HepG2 (cell line): ENCODE results near the gene ANKRD11.

ENCODE experiments used
- NR2F2 ChIP-seq: IDR thresholded peaks from 2 replicates; pipeline ENCODE4 v1.6.1; 2012; ENCODE audit warnings: low read depth, inconsistent platforms, borderline replicate concordance
- ZNF276 ChIP-seq: sonication (generic); formaldehyde crosslinking; IDR thresholded peaks from 2 replicates; pipeline ENCODE4 v1.4.0; 2020; ENCODE audit warnings: mild to moderate bottlenecking, low read depth, missing genetic modification reagents
- TF ChIP-seq, protein P1 (sequence below): sonication (generic); formaldehyde crosslinking; IDR thresholded peaks from 2 replicates; pipeline ENCODE4 v1.4.0; 2020; ENCODE audit warnings: missing genetic modification reagents, borderline replicate concordance
- TF ChIP-seq, protein P2 (sequence below): sonication (generic); formaldehyde crosslinking; IDR thresholded peaks from 2 replicates; pipeline ENCODE4 v1.9.0; 2021; ENCODE audit warnings: mild to moderate bottlenecking, missing genetic modification reagents

DNA sequence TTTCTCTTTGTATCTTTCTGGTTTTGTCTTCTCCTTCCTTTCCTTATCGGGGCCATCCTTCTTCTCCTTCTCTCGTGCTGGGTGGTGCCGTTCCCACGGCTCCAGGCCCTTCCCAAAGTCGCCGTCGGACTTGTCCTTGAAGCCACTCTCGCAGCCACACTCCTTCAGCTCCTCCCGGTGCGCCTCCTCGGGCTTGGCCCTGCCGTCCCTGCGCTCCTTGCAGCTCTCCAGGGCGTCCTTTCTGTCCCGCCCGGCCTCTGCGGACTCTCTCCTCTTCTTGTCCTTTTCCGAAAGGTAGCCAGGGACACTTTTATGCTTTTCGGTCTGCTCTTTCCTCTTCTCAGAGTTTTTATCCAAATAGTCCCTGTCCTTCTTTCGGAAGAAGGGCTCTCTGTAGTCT lies 206.9 kb downstream of the ANKRD11 start:
- TF ChIP-seq ZNF276 (no peak), NR2F2 (no peak)
- TF ChIP-seq, protein P1, sequence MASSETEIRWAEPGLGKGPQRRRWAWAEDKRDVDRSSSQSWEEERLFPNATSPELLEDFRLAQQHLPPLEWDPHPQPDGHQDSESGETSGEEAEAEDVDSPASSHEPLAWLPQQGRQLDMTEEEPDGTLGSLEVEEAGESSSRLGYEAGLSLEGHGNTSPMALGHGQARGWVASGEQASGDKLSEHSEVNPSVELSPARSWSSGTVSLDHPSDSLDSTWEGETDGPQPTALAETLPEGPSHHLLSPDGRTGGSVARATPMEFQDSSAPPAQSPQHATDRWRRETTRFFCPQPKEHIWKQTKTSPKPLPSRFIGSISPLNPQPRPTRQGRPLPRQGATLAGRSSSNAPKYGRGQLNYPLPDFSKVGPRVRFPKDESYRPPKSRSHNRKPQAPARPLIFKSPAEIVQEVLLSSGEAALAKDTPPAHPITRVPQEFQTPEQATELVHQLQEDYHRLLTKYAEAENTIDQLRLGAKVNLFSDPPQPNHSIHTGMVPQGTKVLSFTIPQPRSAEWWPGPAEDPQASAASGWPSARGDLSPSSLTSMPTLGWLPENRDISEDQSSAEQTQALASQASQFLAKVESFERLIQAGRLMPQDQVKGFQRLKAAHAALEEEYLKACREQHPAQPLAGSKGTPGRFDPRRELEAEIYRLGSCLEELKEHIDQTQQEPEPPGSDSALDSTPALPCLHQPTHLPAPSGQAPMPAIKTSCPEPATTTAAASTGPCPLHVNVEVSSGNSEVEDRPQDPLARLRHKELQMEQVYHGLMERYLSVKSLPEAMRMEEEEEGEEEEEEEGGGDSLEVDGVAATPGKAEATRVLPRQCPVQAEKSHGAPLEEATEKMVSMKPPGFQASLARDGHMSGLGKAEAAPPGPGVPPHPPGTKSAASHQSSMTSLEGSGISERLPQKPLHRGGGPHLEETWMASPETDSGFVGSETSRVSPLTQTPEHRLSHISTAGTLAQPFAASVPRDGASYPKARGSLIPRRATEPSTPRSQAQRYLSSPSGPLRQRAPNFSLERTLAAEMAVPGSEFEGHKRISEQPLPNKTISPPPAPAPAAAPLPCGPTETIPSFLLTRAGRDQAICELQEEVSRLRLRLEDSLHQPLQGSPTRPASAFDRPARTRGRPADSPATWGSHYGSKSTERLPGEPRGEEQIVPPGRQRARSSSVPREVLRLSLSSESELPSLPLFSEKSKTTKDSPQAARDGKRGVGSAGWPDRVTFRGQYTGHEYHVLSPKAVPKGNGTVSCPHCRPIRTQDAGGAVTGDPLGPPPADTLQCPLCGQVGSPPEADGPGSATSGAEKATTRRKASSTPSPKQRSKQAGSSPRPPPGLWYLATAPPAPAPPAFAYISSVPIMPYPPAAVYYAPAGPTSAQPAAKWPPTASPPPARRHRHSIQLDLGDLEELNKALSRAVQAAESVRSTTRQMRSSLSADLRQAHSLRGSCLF (CRISPR knock-in tag), result no peak
- TF ChIP-seq, protein P2, sequence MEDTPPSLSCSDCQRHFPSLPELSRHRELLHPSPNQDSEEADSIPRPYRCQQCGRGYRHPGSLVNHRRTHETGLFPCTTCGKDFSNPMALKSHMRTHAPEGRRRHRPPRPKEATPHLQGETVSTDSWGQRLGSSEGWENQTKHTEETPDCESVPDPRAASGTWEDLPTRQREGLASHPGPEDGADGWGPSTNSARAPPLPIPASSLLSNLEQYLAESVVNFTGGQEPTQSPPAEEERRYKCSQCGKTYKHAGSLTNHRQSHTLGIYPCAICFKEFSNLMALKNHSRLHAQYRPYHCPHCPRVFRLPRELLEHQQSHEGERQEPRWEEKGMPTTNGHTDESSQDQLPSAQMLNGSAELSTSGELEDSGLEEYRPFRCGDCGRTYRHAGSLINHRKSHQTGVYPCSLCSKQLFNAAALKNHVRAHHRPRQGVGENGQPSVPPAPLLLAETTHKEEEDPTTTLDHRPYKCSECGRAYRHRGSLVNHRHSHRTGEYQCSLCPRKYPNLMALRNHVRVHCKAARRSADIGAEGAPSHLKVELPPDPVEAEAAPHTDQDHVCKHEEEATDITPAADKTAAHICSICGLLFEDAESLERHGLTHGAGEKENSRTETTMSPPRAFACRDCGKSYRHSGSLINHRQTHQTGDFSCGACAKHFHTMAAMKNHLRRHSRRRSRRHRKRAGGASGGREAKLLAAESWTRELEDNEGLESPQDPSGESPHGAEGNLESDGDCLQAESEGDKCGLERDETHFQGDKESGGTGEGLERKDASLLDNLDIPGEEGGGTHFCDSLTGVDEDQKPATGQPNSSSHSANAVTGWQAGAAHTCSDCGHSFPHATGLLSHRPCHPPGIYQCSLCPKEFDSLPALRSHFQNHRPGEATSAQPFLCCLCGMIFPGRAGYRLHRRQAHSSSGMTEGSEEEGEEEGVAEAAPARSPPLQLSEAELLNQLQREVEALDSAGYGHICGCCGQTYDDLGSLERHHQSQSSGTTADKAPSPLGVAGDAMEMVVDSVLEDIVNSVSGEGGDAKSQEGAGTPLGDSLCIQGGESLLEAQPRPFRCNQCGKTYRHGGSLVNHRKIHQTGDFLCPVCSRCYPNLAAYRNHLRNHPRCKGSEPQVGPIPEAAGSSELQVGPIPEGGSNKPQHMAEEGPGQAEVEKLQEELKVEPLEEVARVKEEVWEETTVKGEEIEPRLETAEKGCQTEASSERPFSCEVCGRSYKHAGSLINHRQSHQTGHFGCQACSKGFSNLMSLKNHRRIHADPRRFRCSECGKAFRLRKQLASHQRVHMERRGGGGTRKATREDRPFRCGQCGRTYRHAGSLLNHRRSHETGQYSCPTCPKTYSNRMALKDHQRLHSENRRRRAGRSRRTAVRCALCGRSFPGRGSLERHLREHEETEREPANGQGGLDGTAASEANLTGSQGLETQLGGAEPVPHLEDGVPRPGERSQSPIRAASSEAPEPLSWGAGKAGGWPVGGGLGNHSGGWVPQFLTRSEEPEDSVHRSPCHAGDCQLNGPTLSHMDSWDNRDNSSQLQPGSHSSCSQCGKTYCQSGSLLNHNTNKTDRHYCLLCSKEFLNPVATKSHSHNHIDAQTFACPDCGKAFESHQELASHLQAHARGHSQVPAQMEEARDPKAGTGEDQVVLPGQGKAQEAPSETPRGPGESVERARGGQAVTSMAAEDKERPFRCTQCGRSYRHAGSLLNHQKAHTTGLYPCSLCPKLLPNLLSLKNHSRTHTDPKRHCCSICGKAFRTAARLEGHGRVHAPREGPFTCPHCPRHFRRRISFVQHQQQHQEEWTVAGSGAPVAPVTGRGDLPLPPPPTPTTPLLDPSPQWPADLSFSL (CRISPR knock-in tag), result no peak
